Esophagus muscularis mucosa (tissue), 4 donors: ENCODE data around the gene FRK. TPM values are rescaled to one million over a fixed set of nuclear protein-coding genes. Genes with fewer than 3 reads are reported as not detected.

Experiments used
- DNase-seq: peaks from one replicate; pipeline ENCODE4 v3.0.0-alpha.2; 2017; ENCODE audit errors: extremely low spot score
- H3K27ac ChIP-seq, 4 donors: fragments of 200-600 bp; sonication (generic); replicated peaks in 1 of 4; 1 replicate in 3 of 4; 2 replicates in 1 of 4; pipeline ENCODE4 v1.5.1; 2016 to 2019; ENCODE audit warnings: mild to moderate bottlenecking in 1 of 4
- H3K27me3 ChIP-seq, 4 donors: fragments of 200-600 bp; sonication (generic); one replicate each; pipeline versions ENCODE4 v1.5.1 to v1.6.0; 2016 to 2019
- H3K36me3 ChIP-seq, 4 donors: fragments of 200-600 bp; sonication (generic); one replicate each; pipeline ENCODE4 v1.5.1; 2016 to 2019
- H3K4me1 ChIP-seq, 4 donors: fragments of 200-600 bp; sonication (generic); one replicate each; pipeline ENCODE4 v1.5.1; 2016 to 2019
- H3K4me3 ChIP-seq, 4 donors: fragments of 200-600 bp; sonication (generic); 1 replicate in 2 of 4; 2 replicates in 2 of 4; pipeline ENCODE4 v1.5.1; 2016 to 2019; ENCODE audit warnings: mild to moderate bottlenecking in 4 of 4, moderate library complexity in 1 of 4
- H3K9me3 ChIP-seq, 4 donors: fragments of 200-600 bp; sonication (generic); 1 replicate in 3 of 4; 2 replicates in 1 of 4; pipeline ENCODE4 v1.5.1; 2016 to 2019
- EP300 ChIP-seq: sonication (generic); formaldehyde crosslinking; IDR thresholded peaks from one replicate; pipeline ENCODE4 v1.6.1; 2017; ENCODE audit warnings: antibody characterized with exemption
- POLR2A ChIP-seq: fragments of 450-650 bp; IDR thresholded peaks from one replicate; pipeline ENCODE4 v1.6.1; 2017; ENCODE audit warnings: antibody characterized with exemption, moderate library complexity, mild to moderate bottlenecking, low read depth
- POLR2AphosphoS5 ChIP-seq, 2 donors: sonication (generic); formaldehyde crosslinking; IDR thresholded peaks; one replicate each; pipeline ENCODE4 v1.6.1; 2017; ENCODE audit warnings: antibody characterized with exemption in 2 of 2
- WGBS: methylation state at CpG from one replicate; pipeline ENCODE4 v1.1.5; 2018; 5-methylcytosine and 5-hydroxymethylcytosine counted together
- intact Hi-C: fragments of 100-400 bp; cut with DNase I; formaldehyde crosslinking; loops from one replicate; pipeline ENCODE4 v1.15.1; 2023
- total RNA-seq, 4 donors: library from RNA; depleted of rRNA; stranded (reverse); fragments of >200 nt; gene quantifications; one replicate each; pipeline versions ENCODE4 v1.1.0 to v1.2.1, GENCODE V29; 2016
- TF ChIP-seq, protein P1 (sequence below), 3 experiments: fragments of 200-600 bp in 2 of 3; fragments of 450-650 bp in 1 of 3; sonication (generic) in 2 of 3; IDR thresholded peaks; one replicate each; pipeline ENCODE4 v1.5.1; 2017 to 2019; ENCODE audit warnings: antibody characterized with exemption in 3 of 3, mild to moderate bottlenecking in 2 of 3, moderate library complexity in 1 of 3

Gene FRK
- total RNA-seq, 4 donors from 2014 or later = 0.17 to 0.57 (median 0.40) TPM

DNA sequence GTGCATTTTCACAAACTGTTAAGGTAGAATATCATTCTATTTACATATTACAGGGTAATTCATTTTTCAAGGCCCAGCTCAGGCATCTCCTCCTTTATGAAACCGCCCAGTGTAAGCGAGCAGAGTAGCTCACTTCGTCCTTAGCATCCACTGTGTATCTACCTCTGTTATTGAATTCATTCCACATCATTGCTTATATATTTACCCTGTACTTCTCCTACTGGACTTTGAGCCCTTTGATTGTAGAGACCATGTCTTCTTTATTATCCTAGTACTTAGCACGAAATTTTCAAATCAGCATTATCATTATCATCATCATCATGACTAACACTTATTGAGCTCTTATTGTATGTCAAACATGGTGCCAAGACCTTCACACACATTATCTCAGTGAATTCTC, 76.7 kb downstream of the FRK start:
- Histone ChIP-seq H3K9me3 (no peaks in the 10 kb centered on the region), H3K36me3 (no peaks in the 10 kb centered on the region), H3K27ac (no peak overlapping the region), H3K4me3 (no peak overlapping the region), H3K27me3 (no peaks in the 10 kb centered on the region), H3K4me1 (no peaks in the 10 kb centered on the region)
- no peak for DNase-seq
- TF ChIP-seq POLR2AphosphoS5 (IDR thresholded peaks at IDR 0.05) = no peak
- TF ChIP-seq, protein P1, sequence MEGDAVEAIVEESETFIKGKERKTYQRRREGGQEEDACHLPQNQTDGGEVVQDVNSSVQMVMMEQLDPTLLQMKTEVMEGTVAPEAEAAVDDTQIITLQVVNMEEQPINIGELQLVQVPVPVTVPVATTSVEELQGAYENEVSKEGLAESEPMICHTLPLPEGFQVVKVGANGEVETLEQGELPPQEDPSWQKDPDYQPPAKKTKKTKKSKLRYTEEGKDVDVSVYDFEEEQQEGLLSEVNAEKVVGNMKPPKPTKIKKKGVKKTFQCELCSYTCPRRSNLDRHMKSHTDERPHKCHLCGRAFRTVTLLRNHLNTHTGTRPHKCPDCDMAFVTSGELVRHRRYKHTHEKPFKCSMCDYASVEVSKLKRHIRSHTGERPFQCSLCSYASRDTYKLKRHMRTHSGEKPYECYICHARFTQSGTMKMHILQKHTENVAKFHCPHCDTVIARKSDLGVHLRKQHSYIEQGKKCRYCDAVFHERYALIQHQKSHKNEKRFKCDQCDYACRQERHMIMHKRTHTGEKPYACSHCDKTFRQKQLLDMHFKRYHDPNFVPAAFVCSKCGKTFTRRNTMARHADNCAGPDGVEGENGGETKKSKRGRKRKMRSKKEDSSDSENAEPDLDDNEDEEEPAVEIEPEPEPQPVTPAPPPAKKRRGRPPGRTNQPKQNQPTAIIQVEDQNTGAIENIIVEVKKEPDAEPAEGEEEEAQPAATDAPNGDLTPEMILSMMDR (IDR thresholded peaks at IDR 0.05) = no peak
- TF ChIP-seq POLR2A = no peak
- TF ChIP-seq EP300 = no peak
- 90% methylated on average over 4 of the region's 4 CpGs for WGBS
- intact Hi-C loops = no loop called here

DNA sequence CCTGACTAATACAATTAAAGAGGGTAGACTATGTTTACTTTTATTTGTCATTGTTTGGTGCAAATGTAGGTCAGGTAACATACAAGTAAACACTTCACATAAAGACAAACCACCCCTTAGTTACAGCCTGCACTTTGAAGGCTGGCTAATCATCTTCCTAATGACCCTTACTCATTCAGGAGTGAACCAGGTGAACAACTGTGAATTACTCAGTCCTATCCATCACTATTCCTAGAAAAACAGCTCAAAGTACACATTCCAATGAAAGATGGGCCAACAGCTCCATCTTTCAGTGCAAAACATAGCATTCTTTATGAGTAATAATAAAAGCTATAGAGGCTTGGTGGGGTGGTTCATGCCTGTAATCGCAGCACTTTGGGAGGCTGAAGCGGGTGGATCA, 78.2 kb downstream of the FRK start:
- no peaks in the 10 kb centered on the region for H3K4me1 ChIP-seq
- H3K27me3 ChIP-seq = no peaks in the 10 kb centered on the region
- 96% methylated on average over 2 of the region's 2 CpGs for WGBS
- H3K9me3 ChIP-seq = no peaks in the 10 kb centered on the region
- no peaks in the 10 kb centered on the region for H3K36me3 ChIP-seq
- H3K27ac ChIP-seq = no peak overlapping the region
- no peak overlapping the region for H3K4me3 ChIP-seq
- DNase-seq = no peak
- TF ChIP-seq POLR2A (no peak), EP300 (no peak), POLR2AphosphoS5 (IDR thresholded peaks at IDR 0.05) (no peak)
- TF ChIP-seq, protein P1 (IDR thresholded peaks at IDR 0.05) = no peak
- intact Hi-C loops = no loop called here

DNA sequence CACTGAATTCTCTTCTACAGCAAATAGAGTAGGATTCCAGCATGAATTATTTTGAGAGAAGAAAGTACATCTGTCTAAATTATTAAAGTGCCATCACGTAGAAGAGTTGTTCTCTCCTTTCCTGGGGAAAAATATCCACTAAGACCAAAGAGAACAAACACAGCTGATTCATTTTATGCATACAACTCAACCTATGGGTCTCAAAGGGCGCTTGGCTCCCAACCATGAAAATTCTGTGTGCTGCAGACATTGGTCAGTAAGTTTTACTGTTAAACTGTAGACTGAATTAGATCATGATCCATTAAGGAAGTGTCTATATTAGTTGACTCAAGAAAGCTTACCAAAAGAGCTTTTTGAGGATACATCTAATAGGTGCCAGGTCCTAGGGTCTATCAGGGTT, 83.5 kb downstream of the FRK start:
- no peaks in the 10 kb centered on the region for H3K9me3 ChIP-seq
- H3K4me1 ChIP-seq = no peaks in the 10 kb centered on the region
- TF ChIP-seq EP300 (no peak), POLR2A (no peak), POLR2AphosphoS5 (IDR thresholded peaks at IDR 0.05) (no peak)
- TF ChIP-seq, protein P1 (IDR thresholded peaks at IDR 0.05) = no peak
- H3K27ac ChIP-seq = no peak overlapping the region
- H3K4me3 ChIP-seq = no peak overlapping the region
- WGBS = 40% methylated on average over 2 of the region's 2 CpGs
- no peaks in the 10 kb centered on the region for H3K27me3 ChIP-seq
- DNase-seq = no peak
- H3K36me3 ChIP-seq = no peaks in the 10 kb centered on the region
- intact Hi-C loops = no loop called here

DNA sequence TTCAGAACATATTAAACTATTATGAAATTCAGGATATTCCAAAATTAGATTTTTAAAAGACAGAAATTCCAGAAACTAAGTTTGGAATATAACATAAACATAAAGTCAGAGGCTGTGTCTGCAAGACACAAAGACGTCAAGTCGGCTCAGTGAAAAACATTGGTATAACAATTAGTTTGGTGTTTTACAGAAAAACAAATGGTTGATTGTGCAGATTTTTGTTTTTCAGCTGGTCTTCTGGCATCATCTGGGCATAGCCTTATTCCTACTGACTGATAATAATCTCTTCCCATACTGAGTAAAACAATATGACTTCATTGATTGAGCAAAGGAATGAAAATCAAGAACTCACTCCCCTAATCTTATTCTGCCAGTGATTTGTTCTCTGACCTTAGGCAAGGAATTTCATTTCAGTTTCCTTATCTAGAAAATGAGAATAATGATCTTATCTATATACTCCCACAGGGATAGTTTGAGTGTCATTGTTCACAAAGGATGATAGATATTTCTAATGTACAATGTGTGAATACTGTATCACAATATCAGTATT, 84.3 kb downstream of the FRK start:
- Histone ChIP-seq H3K9me3 (no peaks in the 10 kb centered on the region), H3K27me3 (no peaks in the 10 kb centered on the region), H3K36me3 (no peaks in the 10 kb centered on the region), H3K4me1 (no peaks in the 10 kb centered on the region), H3K4me3 (no peak overlapping the region), H3K27ac (no peak overlapping the region)
- TF ChIP-seq POLR2AphosphoS5 (IDR thresholded peaks at IDR 0.05) (no peak), POLR2A (no peak), EP300 (no peak)
- TF ChIP-seq, protein P1 (IDR thresholded peaks at IDR 0.05) = no peak
- WGBS = 76% methylated on average over 2 of the region's 2 CpGs
- DNase-seq = no peak
- intact Hi-C loops = no loop called here

DNA sequence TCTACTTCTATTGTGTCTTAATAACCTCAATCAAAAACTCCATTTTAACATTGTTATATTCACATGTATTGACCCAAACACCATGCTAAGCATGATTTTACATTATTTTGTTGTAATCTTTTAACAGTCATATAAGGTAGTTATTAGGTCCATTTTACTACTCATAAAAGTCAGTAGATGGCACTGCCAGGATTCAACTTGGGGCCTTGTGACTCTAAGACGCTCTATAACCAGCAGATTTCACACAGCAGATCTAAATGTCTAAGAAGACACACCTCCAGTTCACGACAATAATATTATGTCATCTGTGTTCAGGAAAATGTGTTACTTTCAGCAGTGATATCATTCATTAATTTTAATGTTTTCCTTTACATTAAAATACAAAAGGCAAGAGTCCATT, 88.0 kb downstream of the FRK start:
- no peak for TF ChIP-seq EP300
- no peak for TF ChIP-seq POLR2AphosphoS5 (IDR thresholded peaks at IDR 0.05)
- TF ChIP-seq, protein P1 (IDR thresholded peaks at IDR 0.05) = no peak
- no peak for TF ChIP-seq POLR2A
- H3K36me3 ChIP-seq = no peaks in the 10 kb centered on the region
- H3K9me3 ChIP-seq = no peaks in the 10 kb centered on the region
- H3K4me1 ChIP-seq = peaks cover 0 to 4% (median 0%) of the 10 kb centered on the region in 4 donors
- intact Hi-C loops = no loop called here
- no peak overlapping the region for H3K27ac ChIP-seq
- WGBS = 95% methylated on average over 2 of the region's 2 CpGs
- H3K4me3 ChIP-seq = no peak overlapping the region
- DNase-seq = no peak
- no peaks in the 10 kb centered on the region for H3K27me3 ChIP-seq
